KMS-11 (cell line): Measurements from ENCODE around the gene OR52W1.

Experiments
- H2AFZ ChIP-seq: fragments of 200-600 bp; sonication (generic); 2 replicates; pipeline ENCODE4 v1.6.1; 2016; ENCODE audit warnings: antibody characterized with exemption, mixed run types, low read depth
- H3K27ac ChIP-seq: fragments of 200-600 bp; sonication (generic); 2 replicates; pipeline ENCODE4 v1.6.1; 2016; ENCODE audit warnings: mild to moderate bottlenecking, mixed run types
- H3K27me3 ChIP-seq: fragments of 200-600 bp; sonication (generic); 2 replicates; pipeline ENCODE4 v1.6.1; 2017; ENCODE audit warnings: mild to moderate bottlenecking, low read depth, mixed run types, moderate library complexity; ENCODE audit not compliant: insufficient read depth
- H3K36me3 ChIP-seq: fragments of 200-600 bp; sonication (generic); 2 replicates; pipeline ENCODE4 v1.6.1; 2017; ENCODE audit warnings: mild to moderate bottlenecking, mixed run types; ENCODE audit not compliant: insufficient read depth
- H3K4me1 ChIP-seq: fragments of 200-600 bp; sonication (generic); 2 replicates; pipeline ENCODE4 v1.6.1; 2016; ENCODE audit warnings: mild to moderate bottlenecking, low read depth, mixed run types; ENCODE audit not compliant: poor library complexity, severe bottlenecking
- H3K4me2 ChIP-seq: fragments of 200-600 bp; sonication (generic); 2 replicates; pipeline ENCODE4 v1.7.0; 2016; ENCODE audit warnings: mild to moderate bottlenecking, mixed run types
- H3K4me3 ChIP-seq: fragments of 200-600 bp; sonication (generic); IDR thresholded peaks from 2 replicates; pipeline ENCODE4 v1.6.1; 2017; ENCODE audit warnings: low read depth, low read length, mixed read lengths; ENCODE audit not compliant: insufficient read depth
- H3K79me2 ChIP-seq: fragments of 200-600 bp; sonication (generic); 2 replicates; pipeline ENCODE4 v1.6.1; 2016; ENCODE audit warnings: low read depth, mixed run types; ENCODE audit not compliant: insufficient read depth
- H3K9ac ChIP-seq: fragments of 200-600 bp; sonication (generic); 2 replicates; pipeline ENCODE4 v1.6.1; 2016; ENCODE audit warnings: mild to moderate bottlenecking, mixed run types
- H4K20me1 ChIP-seq: fragments of 200-600 bp; sonication (generic); 2 replicates; pipeline ENCODE4 v1.6.1; 2016; ENCODE audit warnings: mild to moderate bottlenecking, mixed run types; ENCODE audit not compliant: insufficient read depth
- TF ChIP-seq, protein P1 (sequence below): fragments of 200-600 bp; sonication (generic); conservative IDR thresholded peaks from 2 replicates; pipeline ENCODE4 v1.6.1; 2017; ENCODE audit warnings: low read depth, mild to moderate bottlenecking, antibody characterized with exemption, low read length, moderate library complexity, mixed read lengths

The OR52W1 gene

DNA sequence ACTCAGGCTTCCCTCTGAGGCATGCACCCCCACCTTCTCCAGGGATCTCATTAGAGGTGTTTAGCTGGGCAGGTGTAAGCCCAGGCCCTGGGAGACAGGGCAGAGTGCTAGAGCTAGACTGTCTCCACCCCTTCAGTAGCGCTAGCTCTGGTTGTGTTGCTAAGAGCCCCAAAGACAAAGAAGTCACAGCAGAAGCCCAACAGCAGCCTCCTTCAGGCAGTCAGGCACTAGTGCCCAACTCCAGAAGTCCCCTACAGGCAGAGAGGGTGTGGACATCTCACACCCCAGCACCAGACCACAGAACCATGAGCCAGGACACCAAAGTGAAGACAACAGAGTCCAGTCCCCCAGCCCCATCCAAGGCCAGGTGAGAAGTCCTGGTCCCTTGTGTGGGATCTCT lies 39.9 kb downstream of the OR52W1 start, which contains the start of gene CNGA4:
TSS of gene CNGA4 (plus strand) at position 188 of the 400 bp plus-strand sequence. CDS start at position 306, 118 bp downstream.
- no peak within 1 kb of the TSS for H3K27ac ChIP-seq
- no peaks in the 10 kb centered on the region for H3K36me3 ChIP-seq
- no peaks in the 10 kb centered on the region for H4K20me1 ChIP-seq
- TF ChIP-seq, protein P1, sequence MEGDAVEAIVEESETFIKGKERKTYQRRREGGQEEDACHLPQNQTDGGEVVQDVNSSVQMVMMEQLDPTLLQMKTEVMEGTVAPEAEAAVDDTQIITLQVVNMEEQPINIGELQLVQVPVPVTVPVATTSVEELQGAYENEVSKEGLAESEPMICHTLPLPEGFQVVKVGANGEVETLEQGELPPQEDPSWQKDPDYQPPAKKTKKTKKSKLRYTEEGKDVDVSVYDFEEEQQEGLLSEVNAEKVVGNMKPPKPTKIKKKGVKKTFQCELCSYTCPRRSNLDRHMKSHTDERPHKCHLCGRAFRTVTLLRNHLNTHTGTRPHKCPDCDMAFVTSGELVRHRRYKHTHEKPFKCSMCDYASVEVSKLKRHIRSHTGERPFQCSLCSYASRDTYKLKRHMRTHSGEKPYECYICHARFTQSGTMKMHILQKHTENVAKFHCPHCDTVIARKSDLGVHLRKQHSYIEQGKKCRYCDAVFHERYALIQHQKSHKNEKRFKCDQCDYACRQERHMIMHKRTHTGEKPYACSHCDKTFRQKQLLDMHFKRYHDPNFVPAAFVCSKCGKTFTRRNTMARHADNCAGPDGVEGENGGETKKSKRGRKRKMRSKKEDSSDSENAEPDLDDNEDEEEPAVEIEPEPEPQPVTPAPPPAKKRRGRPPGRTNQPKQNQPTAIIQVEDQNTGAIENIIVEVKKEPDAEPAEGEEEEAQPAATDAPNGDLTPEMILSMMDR = no peak
- H3K27me3 ChIP-seq = no peaks in the 10 kb centered on the region
- H3K4me1 ChIP-seq = no peaks in the 10 kb centered on the region
- H3K4me2 ChIP-seq = no peak within 1 kb of the TSS
- H3K4me3 ChIP-seq = no peak within 1 kb of the TSS
- peaks cover 4% of the 10 kb centered on the region; the same call in 1 of the 2 replicates for H3K79me2 ChIP-seq
- H2AFZ ChIP-seq = no peak within 1 kb of the TSS
- H3K9ac ChIP-seq = no peak within 1 kb of the TSS

DNA sequence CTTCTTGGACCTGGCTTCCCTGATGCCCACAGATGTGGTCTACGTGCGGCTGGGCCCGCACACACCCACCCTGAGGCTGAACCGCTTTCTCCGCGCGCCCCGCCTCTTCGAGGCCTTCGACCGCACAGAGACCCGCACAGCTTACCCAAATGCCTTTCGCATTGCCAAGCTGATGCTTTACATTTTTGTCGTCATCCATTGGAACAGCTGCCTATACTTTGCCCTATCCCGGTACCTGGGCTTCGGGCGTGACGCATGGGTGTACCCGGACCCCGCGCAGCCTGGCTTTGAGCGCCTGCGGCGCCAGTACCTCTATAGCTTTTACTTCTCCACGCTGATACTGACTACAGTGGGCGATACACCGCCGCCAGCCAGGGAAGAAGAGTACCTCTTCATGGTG lies 41.1 kb downstream of the OR52W1 start:
- no peak overlapping the region for H3K4me2 ChIP-seq

DNA sequence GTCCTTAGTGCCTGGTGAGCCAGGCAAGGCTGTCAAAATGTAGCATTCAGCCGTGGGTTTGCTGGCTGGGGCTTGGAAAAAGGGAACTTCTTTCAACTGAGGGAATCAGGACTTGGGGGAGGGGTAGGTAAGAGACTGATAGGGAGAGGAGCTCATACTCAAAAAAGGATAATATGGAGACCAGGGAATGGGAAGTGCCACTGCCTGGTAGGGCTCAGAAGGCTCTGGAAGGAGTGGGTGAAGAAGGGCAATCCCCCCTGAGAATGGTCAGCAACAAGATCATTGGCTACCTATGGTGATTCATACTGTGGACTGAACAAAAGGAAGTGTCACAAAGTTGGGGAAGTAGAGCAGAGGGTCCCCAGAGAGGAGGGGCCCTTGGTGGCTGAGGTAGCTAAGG lies 41.8 kb downstream of the OR52W1 start:
- Histone ChIP-seq H3K27ac (no peak overlapping the region), H3K36me3 (no peaks in the 10 kb centered on the region), H3K79me2 (no peaks in the 10 kb centered on the region), H4K20me1 (no peaks in the 10 kb centered on the region), H3K4me1 (no peaks in the 10 kb centered on the region), H3K9ac (no peak overlapping the region), H3K4me2 (no peak overlapping the region), H3K4me3 (no peak overlapping the region), H2AFZ (no peak overlapping the region), H3K27me3 (no peaks in the 10 kb centered on the region)
- TF ChIP-seq, protein P1 = no peak

More for the DNA sequence above, 41.1 kb downstream of the OR52W1 start:
- Histone ChIP-seq H3K4me1 (no peaks in the 10 kb centered on the region), H3K79me2 (no peaks in the 10 kb centered on the region), H3K27me3 (no peaks in the 10 kb centered on the region), H3K27ac (no peak overlapping the region), H3K36me3 (no peaks in the 10 kb centered on the region), H3K4me3 (no peak overlapping the region), H4K20me1 (no peaks in the 10 kb centered on the region), H2AFZ (no peak overlapping the region), H3K9ac (no peak overlapping the region)
- TF ChIP-seq, protein P1 = no peak

DNA sequence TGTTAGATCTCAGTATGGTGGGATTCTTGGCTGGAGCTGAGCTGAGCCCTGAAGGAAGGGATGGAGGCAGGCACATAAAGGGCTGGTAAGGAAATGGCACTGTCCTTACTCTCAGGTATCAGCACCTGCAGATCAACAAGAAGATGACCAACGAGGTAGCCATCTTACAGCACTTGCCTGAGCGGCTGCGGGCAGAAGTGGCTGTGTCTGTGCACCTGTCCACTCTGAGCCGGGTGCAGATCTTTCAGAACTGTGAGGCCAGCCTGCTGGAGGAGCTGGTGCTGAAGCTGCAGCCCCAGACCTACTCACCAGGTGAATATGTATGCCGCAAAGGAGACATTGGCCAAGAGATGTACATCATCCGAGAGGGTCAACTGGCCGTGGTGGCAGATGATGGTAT lies 42.3 kb downstream of the OR52W1 start:
- Histone ChIP-seq H3K36me3 (no peaks in the 10 kb centered on the region), H3K27me3 (no peaks in the 10 kb centered on the region), H3K4me2 (no peak overlapping the region), H3K27ac (no peak overlapping the region), H3K9ac (no peak overlapping the region), H4K20me1 (no peaks in the 10 kb centered on the region), H3K4me1 (no peaks in the 10 kb centered on the region), H3K4me3 (no peak overlapping the region), H2AFZ (no peak overlapping the region), H3K79me2 (no peaks in the 10 kb centered on the region)
- TF ChIP-seq, protein P1 = no peak

DNA sequence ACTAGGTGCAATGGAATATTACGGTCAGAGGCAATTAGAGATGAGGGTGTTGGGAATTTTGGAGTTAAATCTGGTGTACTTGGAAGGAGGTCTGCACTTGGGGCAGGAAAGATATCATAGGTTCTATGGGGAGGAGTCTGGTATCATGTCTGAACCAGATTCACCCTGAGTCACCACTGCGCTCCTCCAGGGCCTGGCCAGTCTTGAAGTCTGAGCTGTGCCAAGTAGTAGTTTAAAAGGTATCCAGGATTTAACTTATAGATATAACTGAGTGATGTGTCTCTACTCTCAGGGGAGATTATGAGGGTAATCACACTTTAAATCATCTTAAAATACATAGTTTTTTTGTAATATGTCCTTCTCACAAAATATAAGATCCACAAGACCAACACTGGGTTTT lies 46.5 kb downstream of the OR52W1 start:
- Histone ChIP-seq H3K4me1 (no peaks in the 10 kb centered on the region), H3K4me3 (no peak overlapping the region), H3K27ac (no peak overlapping the region), H4K20me1 (no peaks in the 10 kb centered on the region), H3K79me2 (no peaks in the 10 kb centered on the region), H3K4me2 (no peak overlapping the region), H3K27me3 (no peaks in the 10 kb centered on the region), H2AFZ (no peak overlapping the region), H3K36me3 (no peaks in the 10 kb centered on the region), H3K9ac (no peak overlapping the region)
- TF ChIP-seq, protein P1 = no peak
